Jurkat, Clone E6-1 (cell line): ENCODE measurements around the gene ZSCAN22.
"Not testable (repeated sequence)": the region's sequence is repeated elsewhere in the genome, so short reads cannot be mapped to it uniquely, and the experiment has no call there.

Experiments
- DNase-seq: peaks from one replicate; pipeline ENCODE4 v3.0.0-alpha.2; 2011; ENCODE audit warnings: low read depth, low spot score
- H3K4me3 ChIP-seq: 2 replicates; pipeline ENCODE4 v1.5.1; 2011; ENCODE audit warnings: mild to moderate bottlenecking, low read length, control low read depth, moderate library complexity

ZSCAN22 gene

DNA sequence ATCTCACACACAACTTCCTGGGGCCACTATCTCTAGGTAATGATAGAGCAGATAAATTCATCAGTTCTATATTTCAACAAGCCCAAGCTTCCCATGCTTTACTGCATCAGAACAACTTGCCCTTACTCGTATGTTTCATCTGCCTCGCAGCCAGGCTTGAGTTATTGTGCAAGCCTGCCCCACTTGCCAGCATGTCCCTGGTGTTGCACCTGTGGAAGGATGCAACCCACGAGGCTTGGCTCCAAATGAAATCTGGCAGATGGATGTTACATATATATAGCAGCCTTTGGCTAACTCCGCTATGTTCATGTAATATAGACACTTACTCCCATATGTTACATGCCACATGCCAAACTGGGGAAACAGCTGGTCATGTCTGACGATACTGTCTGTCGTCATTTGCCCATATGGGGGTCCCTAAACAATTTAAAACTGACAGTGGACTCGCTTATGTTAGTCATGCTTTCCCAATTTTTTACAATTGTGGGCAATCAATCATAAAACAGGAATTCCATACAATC is 15.4 kb upstream of the ZSCAN22 start:
- no peak for DNase-seq
- no peak overlapping the region for H3K4me3 ChIP-seq

DNA sequence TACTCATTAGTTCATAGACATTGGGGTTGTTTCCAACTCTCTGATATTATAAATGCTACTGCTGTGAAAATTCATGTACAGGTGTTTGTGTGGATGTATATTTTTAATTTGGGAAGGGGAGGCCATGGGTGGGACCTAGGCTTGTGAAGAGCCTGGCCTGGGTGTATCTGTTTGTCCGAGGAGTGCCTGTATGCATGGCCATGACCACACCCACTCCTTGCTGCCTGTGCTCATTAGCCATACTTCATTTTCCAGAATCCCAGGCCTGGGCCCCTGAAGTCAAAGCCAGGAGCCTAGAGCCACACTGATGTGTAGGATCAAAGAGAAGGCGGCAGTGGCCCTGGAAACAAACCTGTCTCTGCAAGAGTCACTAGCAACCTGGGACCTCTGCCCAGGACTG is 11.2 kb upstream of the ZSCAN22 start:
- DNase-seq = no peak
- no peak overlapping the region for H3K4me3 ChIP-seq

DNA sequence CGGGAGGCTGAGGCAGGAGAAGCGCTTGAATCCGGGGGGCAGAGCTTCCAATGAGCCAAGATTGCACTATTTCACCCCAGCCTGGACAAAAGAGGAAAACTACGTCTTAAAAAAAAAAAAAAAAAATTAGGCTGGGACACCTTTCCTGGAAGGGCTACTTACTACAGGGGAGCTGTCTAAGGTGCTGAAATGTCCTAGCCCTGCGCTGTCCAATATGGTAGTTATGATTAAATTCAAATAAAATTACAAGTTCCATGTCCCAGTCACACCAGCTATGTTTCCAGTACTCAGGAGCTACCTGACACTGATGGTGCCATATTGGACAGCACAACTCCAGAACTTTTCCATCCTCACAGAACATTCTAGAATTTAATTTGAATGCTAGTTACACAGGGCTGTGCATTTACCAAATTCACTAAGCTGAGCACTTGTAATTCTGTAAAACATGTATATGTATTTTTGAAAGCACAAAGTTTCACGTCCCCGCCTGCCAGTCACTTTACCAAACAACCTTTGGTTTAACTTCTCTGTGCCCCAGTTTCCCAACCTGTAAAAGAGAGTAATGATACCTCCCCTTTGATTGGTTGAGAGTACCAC is 9.2 kb upstream of the ZSCAN22 start:
- DNase-seq = peak; percentile 47
- H3K4me3 ChIP-seq = no peak overlapping the region

DNA sequence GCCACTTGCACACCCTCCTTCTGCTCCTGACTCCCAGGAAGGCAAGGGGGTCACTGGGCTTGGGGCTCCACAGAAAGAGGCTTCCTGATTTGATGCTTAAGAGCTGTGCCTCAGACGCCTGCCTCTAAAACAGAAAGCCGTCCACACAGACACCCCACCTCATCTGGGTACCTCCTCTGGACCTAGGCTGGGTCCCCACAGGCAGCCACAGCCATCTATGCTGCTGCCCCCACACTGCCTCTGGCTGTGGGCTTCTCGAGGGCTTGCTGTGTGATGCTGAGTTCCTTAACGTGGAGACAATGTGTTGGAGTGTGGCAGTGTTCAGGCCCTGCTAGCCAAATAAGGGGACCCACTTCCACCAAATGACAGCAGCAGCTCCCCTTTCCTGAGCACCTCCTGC is 8.5 kb upstream of the ZSCAN22 start:
- no peak for DNase-seq

DNA sequence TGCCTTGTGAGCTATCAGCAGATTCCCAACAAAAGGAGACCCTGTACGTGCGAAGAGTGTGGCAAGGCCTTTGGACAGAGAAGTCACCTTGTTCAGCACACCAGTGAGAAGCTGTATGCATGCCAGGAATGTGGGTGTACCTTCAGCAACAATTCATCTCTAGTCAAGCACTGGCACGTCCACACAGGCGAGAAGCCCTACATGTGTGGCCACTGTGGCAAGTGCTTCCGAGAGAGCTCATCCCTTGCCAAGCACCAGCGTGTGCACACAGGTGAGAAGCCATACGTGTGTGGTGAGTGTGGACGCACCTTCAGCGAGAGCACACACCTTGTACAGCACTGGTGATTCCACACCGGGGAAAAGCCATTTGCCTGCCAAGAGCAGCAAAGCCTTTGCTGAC is 7.6 kb upstream of the ZSCAN22 start:
- no peak for DNase-seq
- H3K4me3 ChIP-seq = no peak overlapping the region

More for the DNA sequence above, 8.5 kb upstream of the ZSCAN22 start:
- no peak overlapping the region for H3K4me3 ChIP-seq

DNA sequence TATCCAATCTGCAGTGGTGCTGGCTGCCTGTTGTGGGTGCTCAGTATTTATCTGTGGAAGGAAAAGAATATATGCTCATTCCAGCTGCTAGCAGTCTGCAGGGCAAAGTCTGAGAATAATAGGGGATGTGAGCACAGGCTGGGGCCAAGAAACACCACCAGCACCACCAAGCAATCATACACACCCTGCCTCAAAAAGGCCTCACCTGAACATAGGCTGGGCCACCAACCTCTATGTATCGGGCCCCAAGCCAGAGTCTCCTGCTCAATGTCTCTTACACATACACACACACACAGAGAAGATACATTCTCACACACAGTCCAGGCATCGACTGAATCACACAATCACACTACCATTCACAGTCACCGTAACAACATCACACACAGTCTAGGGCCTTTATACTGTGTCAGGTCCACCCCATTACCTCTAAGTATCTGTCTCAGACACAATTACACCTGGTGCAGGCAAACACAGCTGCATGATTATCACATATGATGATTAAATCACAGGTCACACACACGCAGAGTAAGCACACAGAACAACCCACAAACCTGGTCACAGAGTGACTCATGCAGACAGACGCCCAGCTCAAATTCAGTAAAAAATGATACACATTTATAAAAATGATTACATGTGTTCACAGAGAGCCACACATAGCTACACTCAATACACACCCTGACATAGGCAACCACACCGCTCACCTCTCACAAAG is 1.3 kb upstream of the ZSCAN22 start:
- peak overlapping the region; percentile 87 for H3K4me3 ChIP-seq
- DNase-seq = no peak

DNA sequence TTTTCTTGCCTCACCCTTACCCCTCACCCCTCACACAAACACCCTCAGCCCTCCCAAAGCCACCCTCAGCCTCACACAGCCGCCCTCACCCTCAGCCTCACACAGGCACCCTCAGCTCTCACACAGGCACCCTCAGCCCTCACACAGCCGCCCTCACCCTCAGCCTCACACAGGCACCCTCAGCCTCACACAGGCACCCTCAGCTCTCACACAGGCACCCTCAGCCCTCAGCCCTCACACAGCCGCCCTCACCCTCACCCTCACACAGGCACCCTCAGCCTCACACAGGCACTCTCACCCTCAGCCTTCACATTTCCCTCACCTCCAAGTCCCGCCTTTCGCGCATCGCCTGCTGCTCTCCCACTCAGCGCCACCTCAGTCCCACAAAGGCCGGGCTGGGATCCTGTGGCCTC is 287 bp upstream of the ZSCAN22 start:
- DNase-seq = no peak
- H3K4me3 ChIP-seq = peak overlapping the region; percentile 87

DNA sequence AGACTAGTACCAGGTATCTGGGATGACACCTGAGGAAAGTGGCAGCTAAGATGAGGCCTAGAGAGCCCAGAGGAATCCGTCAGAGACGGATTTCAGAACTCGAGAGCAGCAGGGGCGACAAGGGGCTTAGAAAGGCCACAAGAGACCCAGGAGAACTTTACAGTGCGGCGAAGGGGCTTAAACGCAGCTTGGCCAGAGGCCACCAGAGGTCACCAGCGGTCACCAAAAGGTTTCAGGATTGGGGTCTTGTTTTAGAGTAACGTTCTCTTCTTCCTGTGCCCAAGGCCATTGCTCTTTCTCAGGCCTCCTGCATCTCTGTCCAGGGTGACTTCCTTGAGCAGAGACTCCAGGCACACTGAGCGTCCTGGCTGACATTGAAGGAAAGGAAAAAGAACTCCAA is 2.2 kb downstream of the ZSCAN22 start:
- no peak overlapping the region for H3K4me3 ChIP-seq
- no peak for DNase-seq

DNA sequence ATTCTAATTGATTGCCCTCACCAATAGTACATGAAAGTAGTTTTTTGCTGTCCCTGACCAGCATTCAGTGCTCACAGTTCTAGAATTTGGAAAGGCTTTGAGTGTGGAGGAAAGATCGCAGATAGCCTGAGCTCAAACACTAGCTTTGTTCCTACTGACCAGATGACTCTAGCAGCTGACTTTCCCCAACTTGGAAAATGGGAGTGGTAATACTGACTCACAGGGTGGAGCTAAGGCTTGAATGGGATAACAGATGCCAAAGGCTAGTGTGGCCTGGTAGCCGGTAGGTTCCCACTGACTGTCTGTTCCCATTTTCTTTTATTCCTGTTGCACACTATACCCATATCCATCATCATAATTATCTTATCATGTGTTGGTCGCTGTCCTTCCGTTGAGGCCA is 3.7 kb downstream of the ZSCAN22 start:
- DNase-seq = no peak
- no peak overlapping the region for H3K4me3 ChIP-seq

DNA sequence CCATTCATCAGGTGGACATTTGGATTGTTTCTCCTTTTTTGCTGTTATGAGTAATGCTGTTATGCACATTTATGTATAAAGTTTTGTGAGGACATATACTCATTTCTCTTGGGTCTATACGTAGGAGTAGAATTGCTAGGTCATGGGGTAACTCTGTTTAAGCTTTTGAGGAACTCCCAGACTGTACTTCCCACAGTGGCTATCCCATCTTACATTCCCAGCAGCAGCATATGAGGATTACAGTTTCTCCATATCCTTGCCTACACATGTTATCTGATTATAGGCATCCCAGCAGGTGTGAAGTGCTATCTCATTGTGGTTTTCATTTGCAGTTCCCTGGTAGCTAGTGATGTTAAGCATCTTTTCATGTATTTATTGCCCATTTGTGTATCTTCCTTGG is 5.9 kb downstream of the ZSCAN22 start:
- no peak for DNase-seq

DNA sequence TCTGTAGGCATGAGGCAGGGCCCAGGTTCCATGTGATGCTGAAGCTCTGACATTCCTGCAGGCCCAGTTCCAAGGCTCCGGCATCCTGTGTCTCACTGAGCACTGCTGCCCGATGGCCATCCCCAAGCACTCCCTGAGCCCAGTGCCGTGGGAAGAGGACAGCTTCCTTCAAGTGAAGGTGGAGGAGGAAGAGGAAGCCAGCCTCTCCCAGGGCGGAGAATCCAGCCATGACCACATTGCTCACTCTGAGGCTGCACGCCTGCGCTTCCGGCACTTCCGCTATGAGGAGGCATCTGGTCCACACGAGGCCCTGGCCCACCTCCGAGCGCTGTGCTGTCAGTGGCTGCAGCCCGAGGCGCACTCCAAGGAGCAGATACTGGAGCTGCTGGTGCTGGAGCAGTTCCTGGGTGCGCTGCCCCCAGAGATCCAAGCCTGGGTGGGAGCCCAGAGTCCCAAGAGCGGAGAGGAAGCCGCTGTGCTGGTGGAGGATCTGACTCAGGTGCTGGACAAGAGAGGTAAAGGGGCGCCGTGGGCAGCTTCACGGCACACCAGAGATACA is 8.0 kb downstream of the ZSCAN22 start:
- DNase-seq = no peak
- no peak overlapping the region for H3K4me3 ChIP-seq

More for the DNA sequence above, 5.9 kb downstream of the ZSCAN22 start:
- H3K4me3 ChIP-seq = no peak overlapping the region

DNA sequence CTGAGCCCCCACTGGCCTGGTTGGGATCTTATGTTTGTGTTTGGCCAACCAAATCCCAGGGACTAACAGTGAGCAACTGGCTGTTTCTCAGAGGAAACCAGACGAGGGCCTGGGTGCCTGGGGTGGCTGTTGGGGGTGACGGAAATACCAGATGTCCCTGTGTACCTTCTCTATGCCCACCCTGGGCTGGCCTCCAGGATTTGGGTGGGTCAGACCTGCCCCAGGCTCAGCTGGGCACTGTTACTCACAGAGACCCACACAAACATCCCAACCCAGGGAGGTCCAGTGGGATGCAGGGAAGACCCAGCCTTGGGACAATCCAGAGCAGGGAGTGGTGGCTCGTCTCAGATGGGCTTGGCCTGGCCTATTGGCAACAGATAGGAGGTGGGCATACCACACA is 8.8 kb downstream of the ZSCAN22 start:
- DNase-seq = no peak
- H3K4me3 ChIP-seq = no peak overlapping the region

DNA sequence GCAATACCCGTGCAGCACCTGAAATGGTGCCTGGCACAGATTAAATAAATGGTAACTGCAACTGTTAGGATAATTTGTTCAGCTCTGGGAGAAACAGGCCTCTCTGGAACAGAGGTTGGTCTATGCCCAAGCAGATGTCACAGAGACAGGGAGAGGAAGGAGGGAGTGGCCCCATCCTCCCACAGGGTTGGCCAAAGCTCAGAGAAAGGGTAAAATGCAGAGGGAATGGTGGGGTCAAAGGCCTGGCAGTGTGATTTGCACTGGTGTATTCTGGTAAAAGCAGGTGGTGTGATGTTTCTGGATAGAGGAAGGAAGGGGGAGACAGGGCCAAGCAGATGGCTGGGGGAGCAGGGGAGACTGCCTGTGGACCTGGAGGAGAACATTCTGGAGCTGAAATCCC is 9.4 kb downstream of the ZSCAN22 start:
- no peak for DNase-seq
- H3K4me3 ChIP-seq = no peak overlapping the region

DNA sequence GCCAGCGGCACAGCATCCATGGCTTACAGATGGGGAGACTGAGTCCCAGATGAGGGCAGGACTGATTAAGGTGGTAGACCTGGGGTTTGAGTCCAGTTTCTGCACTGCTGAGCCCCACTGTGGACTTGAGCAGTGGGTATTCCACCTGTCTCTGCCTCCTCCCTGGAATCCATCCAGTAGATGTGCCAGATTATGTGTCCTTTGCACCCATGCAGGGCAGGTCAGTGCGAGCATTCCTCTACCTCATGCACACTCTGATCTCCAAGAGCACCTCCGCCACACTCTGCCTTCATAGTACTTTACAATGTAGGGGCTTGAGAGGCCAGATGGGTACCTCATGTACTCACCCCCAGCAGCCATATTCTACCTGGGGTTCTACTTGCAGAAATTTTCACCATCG is 10.0 kb downstream of the ZSCAN22 start:
- H3K4me3 ChIP-seq = no peak overlapping the region
- no peak for DNase-seq

DNA sequence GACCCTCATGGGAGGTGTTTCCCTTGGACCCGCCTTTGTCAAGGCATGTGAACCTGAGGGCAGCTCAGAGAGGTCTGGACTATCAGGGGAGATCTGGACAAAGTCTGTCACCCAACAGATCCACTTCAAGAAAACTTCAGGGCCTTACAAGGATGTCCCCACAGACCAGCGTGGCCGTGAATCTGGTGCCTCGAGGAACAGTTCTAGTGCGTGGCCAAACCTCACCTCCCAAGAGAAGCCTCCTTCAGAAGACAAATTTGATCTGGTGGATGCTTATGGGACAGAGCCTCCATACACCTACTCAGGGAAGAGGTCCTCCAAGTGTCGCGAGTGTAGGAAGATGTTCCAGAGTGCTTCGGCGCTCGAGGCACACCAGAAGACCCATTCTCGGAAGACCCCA is 11.5 kb downstream of the ZSCAN22 start:
- no peak for DNase-seq
- H3K4me3 ChIP-seq = no peak overlapping the region

DNA sequence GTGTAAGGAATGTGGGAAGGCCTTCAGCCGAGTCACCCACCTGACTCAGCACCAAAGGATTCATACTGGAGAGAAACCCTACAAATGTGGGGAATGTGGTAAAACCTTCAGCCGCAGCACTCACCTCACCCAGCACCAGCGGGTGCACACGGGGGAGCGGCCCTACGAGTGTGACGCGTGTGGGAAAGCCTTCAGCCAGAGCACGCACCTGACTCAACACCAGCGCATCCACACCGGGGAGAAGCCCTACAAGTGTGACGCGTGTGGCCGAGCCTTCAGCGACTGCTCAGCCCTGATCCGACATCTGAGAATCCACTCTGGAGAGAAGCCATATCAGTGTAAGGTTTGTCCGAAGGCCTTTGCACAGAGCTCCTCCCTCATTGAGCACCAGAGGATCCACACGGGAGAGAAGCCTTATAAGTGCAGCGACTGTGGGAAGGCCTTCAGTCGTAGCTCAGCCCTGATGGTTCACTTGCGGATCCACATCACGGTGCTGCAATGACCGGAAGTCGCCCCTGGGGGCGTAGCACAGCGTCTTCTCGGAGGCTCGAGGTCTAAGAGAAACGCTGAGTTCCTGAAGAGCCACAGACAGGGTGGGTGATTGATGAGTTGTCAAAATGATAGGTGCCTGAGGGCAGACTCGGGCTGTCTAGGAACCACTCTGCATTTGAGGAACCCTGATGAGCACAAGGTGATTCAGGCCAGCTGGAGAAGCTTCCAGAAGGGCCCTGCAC is 12.2 kb downstream of the ZSCAN22 start:
- no peak overlapping the region for H3K4me3 ChIP-seq
- DNase-seq = no peak

DNA sequence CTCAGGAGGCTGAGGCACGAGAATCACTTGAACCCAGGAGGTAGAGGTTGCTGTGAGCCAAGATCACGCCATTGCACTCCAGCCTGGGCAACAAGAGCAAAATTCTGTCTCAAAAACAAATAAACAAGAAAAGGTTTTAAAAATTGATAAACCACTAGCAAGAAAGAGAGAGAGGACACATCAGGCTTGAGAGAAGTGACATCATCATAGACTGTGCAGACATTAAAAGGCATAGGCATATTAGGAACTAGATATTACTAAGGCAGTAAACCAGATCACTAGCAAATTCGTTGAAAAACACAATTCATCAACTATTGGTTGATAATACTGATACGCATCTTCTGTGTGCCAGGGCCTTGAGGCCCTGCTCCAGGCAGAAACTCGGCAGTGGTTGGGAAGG is 18.8 kb downstream of the ZSCAN22 start:
- DNase-seq = no peak
- no peak overlapping the region for H3K4me3 ChIP-seq

DNA sequence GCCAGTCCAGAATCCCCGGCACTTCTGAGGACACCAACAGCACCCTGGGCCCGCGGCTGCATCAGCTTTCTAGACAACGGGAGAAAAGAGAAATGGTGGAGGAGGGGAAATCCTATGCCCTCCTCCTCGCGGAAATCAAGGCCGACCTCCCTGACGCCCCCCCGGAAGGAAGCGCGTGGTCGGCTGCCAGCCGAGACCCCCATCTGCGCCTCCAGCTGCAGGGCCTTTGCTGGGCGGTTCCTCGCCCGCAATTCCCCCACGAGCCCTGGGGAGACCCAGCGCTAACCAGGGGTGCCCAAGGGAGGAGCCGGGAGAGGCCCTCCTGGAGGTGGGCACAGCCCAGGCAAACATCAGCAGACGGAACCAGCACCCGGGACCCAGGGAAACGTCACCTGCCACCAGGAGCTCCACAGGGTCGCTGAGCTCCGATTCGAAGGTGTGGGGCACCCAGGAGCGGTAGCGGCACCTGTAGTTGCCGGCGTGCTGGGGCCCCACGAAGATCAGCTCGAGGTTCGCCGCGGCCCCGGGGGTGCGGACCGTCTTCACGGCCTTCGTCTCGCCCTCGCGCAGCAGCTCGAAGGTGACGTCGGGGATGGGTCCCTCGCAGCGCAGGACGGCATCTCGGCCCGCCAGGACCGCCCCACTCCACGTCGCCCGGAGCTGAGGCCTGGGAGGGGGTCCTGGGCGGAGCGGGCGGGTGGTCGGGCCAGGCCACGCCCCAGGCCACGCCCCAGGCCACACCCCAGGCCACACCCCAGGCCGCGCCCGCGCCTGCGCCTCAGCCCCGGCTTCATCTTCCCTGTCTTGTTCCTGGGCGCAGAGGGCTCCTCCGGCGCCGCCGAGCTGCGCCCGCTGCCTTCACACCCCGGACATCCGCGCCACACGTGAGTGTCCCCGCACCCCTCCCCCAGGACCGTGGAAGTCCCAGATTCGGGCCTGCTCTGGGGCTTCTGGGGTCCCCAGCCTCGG is 20.5 kb downstream of the ZSCAN22 start:
- peak overlapping the region; percentile 81 for H3K4me3 ChIP-seq
- peak; percentile 58 for DNase-seq

DNA sequence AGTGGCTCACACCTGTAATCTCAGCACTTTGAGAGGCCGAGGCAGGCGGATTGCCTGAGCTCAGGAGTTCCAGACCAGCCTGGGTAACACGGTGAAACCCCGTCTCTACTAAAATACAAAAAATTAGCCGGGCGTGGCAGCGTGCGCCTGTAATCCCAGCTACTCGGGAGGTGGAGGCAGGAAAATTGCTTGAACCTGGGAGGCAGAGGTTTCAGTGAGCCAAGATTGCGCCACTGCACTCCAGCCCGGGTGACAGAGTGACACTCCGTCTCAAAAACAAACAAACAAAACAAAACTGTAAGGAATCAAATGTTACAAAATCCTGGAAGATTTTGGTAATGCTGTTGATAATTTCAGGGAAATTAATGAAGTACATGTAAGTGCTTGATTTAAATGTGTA is 21.3 kb downstream of the ZSCAN22 start:
- peak overlapping the region; percentile 81 for H3K4me3 ChIP-seq

More for the DNA sequence above, 21.3 kb downstream of the ZSCAN22 start:
- not testable (repeated sequence) for DNase-seq
